GM19328 (cell line): ENCODE measurements around the gene SYS1.

Experiments
- ATAC-seq: cut with Tn5 transposase; IDR thresholded peaks from one replicate; pipeline ENCODE4 v1.9.1; 2021; ENCODE audit warnings: mild to moderate bottlenecking, moderate library complexity; ENCODE audit not compliant: unreplicated experiment

Gene SYS1

DNA sequence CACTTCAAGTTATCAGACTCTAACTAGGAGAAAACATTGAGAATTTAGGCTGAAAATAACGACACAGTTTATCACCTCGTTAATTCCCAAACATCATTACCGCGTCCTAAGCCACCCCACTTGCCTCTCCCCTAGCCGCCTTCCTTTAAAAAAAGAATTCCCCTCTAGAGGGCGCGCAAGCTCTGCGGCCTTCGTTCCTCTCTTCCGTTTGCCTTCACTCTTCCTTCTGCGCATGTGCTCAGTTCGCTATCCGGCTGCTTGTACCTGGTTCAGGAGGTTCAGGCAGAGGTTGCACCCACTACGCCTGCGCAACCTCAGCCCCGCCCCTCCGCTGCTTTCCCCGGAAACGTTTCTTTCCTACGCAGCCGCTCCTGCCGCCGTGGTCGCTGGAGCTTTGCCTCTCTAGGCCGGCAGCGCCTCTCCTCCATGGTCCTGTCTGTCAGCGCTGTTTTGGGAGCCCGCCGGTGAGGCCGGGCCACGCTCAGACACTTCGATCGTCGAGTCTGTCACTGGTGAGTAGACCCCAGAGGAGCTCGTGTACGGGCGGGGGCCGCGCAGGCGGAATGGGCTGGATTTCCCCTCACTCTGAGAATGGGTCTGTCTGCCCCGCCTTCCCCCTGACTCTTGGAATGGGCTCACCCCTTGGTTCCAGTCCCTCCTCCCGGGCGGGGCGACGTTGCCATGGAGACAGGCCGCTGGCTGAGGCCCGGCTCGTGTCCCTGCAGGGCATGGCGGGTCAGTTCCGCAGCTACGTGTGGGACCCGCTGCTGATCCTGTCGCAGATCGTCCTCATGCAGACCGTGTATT is at the start of gene SYS1:
Gene SYS1 (plus strand): TSS at position 353 of the 807 bp plus-strand sequence. CDS start 376 bp downstream, at position 729.
- peak; percentile 76 for ATAC-seq

DNA sequence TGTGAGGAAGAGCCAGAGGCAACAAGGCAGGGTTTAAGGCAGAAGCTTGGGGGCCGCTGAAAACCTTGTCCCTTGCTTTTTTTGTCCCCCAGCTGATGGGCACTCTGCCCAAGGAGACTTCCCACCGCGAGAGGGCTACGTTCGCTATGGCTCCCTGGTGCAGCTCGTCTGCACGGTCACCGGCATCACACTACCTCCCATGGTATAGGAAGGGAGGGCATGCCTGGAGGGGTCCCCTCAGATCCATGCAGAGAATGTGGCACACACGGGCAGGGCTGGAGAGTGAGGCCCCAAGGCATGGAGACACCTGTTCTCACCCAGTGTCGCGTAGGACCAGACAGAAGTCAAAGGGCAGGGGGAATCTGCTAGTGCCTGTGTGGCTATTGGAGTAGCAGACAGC is 49.0 kb upstream of the SYS1 start:
- no peak for ATAC-seq

DNA sequence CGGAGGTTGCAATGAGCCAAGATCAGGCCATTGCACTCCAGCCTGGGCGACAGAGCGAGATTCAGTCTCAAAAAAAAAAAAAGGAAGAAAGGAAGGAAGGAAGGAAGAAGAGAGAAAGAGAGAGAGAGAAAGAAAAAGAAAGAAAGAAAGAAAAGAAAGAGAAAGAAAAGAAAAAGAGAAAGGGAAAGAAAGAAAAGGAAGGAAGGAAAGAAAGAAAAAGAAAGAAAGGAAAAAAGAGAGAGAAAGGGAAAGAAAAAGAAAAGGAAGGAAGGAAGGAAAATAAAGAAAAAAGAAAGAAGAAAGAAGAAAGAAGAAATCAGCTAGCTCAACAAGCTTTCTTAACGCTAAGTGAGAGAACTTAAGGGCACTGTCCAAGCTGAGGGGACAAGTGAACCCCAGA is 47.3 kb upstream of the SYS1 start:
- ATAC-seq, result no peak

DNA sequence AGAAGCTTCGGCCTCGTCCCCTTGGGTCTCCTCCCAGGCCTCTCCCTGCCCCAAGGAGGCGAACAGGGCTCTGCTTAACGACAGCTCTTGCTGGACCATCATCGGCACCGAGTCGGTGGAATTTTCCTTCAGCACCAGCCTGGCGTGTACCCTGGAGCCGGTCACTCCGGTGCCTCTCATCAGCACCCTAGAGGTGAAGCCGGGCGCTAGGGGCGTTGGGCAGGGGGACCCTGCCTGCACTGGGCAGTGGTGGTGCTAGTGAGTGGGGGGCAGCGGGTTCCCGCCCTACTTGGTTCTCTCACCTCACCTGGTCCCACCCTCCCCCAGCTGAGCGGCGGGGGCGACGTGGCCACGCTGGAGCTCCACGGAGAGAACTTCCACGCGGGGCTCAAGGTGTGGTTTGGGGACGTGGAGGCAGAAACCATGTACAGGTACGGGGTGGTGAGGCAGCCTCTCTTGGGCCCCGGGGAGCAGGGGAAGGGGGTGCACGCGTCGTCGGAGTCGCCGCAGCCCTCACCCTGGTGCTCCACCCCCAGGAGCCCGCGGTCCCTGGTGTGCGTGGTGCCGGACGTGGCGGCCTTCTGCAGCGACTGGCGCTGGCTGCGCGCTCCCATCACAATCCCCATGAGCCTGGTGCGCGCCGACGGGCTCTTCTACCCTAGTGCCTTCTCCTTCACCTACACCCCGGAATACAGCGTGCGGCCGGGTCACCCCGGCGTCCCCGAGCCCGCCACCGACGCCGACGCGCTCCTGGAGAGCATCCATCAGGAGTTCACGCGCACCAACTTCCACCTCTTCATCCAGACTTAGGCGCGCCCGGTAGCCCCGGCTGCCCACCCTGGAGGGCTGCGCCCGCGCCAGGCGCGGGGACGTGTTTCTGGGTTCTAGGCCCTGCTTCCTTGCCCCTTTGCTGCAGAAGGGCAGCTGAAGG is 46.5 kb upstream of the SYS1 start:
- no peak for ATAC-seq

DNA sequence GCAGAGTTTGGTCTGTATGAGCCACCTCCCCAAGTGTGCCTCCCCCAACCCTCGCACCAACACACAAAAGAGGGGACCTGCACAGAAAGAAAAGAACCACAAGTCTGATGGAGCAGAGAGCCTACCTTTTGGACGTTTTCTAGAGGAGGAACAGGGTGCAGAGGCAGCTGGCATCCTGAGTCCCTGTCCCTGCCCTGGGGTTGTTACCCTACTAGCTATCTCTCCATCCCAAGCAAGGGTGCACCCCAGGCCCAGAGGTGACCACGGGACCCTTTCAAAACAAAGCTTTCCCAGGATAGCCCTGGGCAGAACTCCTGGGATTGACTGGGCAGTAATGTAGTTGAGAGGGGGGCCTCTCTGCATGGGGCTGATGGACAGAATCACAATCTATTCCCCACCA is 45.1 kb upstream of the SYS1 start:
- no peak for ATAC-seq

DNA sequence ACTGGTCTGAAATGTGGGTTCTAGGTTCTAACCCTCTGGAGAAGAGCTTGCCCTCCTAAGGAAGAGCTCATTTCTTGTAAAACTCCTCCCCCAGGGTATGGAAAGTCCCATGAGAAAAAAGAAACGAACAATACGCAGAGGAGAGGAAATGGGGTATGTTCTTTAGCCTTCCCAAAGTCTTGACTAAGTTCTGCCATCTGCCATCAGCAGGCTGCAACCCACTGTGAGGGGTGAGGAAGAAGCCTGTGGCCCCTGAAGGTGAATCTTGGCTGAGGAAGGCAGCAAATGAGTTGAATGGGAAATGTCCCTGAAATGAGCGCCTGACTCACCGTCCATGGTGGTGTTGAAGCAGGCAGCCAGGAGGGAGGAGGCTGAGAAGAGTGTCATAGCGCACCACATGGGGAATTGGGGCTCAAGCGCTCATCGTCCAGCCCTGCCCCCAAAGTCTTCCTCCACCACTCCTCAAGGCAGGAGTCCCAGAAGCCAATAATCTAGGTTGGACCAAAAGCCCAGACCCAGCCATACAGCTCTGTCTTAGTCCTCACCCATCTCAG is 44.5 kb upstream of the SYS1 start:
- ATAC-seq, result no peak

DNA sequence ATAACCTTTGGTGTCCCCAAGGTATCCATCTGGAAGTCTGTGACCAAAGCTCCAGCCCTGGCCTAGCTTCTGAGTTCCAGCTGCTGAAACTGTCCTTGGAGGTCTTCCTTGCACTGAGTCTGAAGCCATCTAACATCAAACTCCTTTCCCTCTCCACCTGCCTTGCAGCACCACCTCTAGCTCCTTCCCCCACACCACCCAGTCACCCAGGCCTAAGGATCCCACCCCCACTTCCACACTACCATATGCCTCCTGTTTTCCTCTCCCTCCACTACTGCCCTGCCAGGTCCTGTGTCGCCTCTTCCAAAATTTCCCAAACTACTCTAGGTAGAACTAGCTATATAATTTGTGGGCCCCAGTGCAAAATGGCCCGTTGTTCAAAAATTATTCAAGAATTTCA is 44.0 kb upstream of the SYS1 start:
- no peak for ATAC-seq

DNA sequence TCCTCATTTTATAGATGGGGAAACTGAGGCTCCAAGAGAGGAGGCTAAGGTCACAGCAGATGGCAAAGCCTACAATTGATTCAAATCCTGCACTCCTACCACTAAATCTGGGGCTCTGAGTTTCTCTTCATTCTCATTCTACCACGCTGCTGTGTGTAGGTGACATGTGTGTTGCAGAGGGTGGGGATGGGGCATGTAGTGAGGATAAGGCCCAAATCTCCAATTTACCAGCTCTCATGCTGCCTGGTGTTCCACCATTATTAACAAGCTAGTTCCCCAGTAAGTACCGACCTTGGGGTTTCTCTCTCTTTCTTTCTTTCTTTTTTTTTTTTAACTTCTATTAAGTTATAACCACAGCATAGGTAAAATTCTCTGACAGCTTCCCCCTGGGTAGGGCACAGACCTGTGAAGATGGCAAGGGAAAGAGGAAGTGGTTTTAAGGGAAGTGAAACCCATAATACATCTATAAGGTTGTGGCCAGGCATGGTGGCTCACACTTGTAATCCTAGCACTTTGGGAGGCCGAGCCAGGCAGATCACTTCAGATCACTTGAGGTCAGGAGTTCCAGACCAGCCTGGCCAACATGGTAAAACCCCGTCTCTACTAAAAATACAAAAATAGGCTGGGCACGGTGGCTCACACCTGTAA is 41.9 kb upstream of the SYS1 start:
- no peak for ATAC-seq

DNA sequence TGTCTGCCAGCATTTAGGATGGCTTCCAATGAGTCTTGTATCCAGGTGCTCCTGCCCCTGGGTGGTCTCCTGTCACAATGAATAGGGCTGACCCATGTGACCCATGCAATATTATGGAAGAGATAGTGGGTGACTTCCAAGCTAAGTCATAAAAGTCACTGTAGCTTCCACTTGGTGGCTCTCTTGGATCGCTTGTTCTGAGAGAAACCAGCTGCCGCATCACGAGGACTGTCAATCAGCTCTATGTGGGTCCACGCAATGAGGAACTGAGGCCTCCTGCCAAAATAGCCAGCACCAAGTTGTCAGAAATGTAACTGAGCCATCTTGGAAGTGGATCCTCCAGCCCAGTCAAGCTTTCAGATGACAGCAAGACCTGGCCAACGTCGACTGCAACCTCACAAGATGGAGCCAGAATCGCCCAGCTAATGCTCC is 40.0 kb upstream of the SYS1 start:
- ATAC-seq, result no peak

DNA sequence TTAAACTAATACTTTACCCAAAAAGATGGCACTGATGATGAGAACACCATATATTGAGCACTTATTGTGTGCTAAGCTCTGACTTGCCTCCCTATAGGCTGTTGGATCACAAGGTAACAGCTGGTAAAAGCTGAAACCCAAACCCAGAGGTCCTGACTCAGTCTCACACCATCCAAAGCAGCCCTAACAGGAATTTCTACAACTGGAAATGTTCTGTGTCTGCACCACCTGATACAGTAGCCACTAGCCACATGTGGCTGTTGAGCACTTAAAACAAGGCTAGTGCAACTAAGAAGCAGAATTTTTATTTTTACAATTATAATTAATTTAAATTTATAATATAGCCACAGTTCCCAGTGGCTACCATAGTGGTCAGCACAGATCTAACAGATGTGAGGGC is 39.2 kb upstream of the SYS1 start:
- ATAC-seq, result no peak

DNA sequence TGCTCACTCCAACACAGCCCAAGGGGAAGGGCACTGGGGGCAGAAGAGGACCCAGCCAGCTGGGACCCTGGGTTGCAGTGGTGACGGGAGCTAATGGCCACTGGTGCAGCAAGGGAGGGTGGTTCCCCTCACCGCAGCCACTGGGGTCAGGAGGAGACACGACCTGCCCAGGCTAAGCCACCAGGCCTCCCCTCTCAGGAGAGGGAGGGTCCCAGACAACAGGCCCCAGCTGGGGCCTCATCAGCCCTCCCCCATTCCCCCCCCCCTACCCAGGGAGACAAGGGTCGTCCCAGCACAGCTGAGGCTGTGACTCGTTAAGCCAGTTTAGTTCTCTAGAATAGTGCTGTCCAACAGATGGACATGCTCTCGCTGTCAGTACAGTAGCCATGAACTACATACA is 37.6 kb upstream of the SYS1 start:
- no peak for ATAC-seq

DNA sequence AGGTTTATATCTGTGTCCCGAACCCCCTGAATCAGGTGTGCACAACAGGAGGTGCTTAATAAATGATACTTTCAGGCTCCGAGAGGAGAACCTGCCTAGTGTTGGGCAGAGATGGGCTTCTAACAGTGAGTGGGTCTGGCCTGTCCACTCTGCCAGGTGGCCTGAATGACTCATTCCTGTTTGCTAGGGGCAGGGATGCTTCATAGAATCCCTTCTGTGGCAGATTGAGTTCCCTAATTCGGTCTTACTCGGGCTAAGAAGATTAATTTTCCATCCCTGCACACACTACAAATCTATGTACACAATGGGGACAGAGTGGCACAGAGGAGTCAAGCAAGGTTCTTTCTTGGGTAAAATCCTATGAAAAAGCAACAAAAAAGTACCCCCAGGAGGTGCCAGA is 34.5 kb upstream of the SYS1 start:
- ATAC-seq, result no peak

DNA sequence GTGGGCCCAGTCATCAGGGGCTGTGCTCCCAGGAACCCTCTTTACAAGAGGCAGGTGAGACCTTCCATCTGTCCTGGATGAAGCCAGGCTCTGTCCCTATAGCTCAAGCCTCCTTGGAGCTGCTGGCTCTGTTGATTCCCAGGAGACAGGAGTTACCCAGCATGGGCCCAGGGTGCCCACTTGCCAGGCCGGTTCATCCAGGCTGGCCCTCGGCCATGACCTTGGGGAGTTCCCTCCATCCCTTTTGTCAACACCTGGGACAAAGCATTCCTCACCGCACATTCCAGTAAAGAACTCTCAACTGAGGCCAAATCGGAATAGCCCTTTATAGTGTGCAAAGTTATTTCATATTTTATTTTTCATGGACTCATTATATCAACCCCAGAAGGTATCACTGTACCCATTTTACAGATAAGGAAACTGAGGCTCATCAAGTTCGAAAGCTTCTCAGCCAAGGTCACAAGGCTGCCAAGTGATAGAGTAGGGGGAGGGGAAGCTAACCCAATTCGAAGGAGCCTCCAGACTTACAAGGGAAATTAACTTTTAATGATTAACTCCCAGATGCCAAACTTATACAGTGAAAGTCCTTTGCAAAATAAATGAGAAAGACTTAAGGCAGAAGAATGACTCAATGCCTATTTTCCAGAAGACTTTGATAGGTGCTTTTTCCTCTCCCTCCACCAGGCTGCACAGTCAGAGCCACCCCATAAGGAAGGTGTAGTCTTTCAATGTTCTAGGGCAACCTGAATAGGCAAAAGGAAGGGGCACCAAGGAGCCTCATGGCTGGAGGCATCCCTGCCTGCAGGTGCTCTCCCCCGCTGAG is 33.2 kb upstream of the SYS1 start:
- no peak for ATAC-seq

DNA sequence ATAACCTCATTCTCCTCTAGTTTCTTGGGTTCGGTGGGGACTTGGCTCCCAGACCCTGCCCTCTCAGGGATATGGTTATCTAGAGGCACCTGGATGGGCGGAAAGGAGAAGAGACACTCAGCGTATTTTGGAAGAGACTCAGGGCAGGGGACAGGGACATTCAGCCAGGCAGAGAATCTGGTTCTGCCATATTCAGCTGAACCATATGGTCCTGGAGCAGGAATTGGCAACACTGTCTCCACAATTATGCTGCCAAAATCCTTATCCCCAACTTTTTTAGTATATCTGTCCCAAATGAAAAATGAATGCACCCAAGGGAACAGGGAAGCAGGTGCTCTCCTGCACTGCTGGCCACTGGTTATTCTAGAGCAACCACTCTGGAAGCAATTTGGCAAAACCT is 32.5 kb upstream of the SYS1 start:
- ATAC-seq, result no peak

DNA sequence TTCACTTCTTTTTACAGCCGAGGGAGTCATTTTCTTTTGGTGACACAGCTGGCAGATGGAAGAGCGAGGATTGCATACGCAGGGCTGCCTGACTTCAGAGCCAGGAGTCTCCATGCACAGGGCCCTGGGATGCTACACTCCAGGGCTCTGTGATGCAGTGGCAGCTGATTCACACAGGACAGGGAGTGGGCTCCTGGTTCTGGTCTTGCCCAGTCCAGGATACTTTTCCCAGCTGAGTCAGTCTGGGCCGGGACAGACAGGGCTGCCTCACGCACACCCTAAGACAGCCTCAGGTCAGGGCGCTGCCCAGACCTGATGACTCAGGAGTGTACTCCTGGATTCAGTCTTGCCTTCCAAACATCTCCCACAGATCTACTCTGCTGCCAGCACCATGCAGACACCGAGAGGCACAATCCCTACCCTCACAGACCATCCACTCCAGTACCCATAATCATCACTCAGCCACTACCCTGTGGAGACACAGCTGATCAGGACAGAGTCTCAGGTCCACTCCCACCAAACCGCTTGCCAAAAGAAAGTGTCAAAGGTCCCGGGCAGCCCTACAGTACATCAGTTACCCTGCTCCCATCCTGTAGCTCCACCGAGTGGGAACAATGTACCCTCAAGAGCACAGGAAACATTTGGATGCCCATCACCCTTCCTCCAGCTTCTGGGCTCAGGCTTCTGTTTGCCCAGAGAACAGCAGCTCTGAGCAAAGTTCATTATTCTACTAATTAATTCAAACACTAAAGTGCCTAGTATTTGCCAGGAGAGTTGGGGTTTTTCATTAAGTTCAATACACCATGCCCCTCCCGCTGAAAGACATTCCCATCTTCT is 26.2 kb upstream of the SYS1 start:
- no peak for ATAC-seq

DNA sequence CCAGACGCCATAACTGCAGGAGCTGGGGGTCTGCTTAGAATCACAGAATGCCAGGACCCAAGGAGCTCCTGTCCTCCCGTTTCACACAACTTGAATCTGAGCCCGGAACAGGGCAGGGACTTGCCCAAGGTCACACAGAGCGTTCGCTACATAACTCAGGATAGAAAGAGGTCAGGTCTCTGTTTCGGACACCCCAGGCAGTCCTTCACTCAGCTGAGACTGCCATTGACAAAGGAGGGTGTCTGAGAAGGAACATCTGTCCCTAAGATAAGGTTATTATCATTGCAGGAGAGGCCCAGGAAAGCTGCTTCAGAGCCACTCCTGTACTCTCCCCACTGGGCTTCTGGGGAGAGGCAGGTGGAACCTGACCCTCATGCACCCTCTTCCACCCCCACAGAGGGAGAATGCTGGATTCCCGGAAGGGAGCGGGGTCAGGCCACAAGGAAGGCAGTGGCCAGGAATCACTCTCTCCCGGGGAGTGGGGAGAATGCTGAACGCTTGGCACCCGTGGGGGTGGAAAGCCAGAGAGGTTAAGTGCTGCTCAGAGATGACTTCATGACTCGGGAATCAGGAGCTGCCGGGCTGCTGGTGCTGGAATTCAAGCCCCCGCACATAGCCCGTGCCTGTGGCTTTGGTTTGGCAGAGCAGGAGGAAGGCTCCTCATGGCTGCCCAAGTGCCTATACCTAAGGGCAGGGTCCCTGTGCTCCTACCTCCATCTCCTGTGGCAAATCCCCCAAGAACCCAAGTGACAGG is 25.4 kb upstream of the SYS1 start:
- no peak for ATAC-seq

DNA sequence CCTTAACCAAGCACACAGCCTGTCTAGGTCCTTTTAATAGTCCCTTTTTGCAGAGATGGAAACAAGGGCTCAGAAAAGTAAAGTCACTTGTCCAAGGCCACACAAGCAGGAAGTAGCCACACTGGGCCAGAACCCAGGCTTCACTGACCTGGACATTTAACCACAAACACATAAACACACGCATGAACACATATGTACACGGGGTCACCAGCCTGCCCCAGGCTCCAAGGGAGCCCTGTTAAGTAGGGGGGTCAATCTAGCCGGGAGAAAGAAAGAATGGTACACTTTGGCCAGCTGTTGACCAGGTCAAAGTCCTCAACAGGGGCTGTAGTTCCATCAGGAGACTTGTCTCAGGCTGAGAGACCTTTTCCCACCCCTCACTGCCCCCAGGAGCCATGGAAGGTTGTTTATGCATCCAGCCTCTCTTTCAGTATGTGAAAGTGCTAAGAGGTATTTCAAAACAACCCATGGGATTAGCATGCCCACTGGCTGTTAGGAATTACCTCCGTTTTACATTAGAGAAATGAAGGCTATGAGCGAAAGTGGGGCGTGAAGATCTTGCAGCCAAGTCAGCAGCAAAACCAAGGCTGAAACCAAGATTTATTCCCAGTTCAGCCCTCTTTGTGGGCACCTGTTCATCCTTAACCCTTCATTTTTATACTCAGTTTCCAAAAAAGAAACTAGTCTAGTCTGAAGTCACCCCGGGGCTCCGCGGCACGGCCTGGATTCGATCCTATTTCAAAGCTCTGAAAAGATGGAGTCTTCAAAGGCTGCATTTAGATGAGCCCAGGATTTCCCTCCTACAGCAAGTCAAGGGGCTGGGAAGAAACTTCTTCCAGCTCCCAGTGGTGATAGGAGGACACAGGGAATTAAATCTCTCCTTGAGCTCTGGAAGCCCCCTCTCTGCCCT is 24.6 kb upstream of the SYS1 start:
- no peak for ATAC-seq

DNA sequence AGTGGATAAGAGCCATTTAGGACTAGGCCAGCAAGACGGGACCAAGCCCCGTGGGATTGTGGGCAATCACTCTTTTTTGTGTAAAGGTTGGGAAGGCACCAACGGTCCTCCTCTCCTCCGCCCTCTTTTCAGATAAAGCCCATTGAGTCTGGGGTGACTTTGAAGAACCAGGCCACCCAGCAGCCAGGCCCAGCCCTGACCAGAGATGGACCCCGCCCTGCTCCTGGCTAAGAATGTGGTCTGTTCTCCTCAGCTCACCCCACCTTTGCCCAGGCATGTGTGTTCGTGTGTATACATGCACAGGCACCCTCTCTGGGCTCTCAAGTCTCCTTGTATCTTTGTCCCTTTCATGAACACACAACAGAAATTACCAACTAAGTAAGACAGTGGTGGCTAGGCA is 23.9 kb upstream of the SYS1 start:
- ATAC-seq, result no peak
